ENCODE measurements around the gene ADAM12. TPM values are rescaled to one million over a fixed set of nuclear protein-coding genes. Genes with fewer than 3 reads are reported as not detected.

Gene ADAM12
- total and polyA plus RNA-seq, 11 donors, result 0.04 to 11.2 (median 0.82) TPM; not detected in 1

- intact Hi-C loops (cut with DNase I), result no loop called here
- TF ChIP-seq CTCF (IDR thresholded peaks at IDR 0.05), result no peak
- TF ChIP-seq POLR2A (IDR thresholded peaks at IDR 0.05), result no peak
- Histone ChIP-seq H3K9me3 (no peaks in the 10 kb centered on the region), H3K27ac (no peak overlapping the region), H3K4me3 (no peak overlapping the region), H3K4me1 (no peaks in the 10 kb centered on the region), H3K36me3 (no peaks in the 10 kb centered on the region), H3K27me3 (no peaks in the 10 kb centered on the region)
- WGBS, 4 donors, result 61 to 72% (median 69%) methylated on average over 8 of the region's 8 CpGs
- no peak for ATAC-seq
- no peak for DNase-seq
These were observed 186.7 kb downstream of the ADAM12 start for GRCh38 chr10:126201603-126202002.

GRCh38 chr10:126199221-126199998, 188.9 kb downstream of the ADAM12 start:
- Histone ChIP-seq H3K4me3 (no peak overlapping the region), H3K27ac (no peak overlapping the region), H3K9me3 (no peaks in the 10 kb centered on the region), H3K27me3 (no peaks in the 10 kb centered on the region), H3K4me1 (no peaks in the 10 kb centered on the region), H3K36me3 (no peaks in the 10 kb centered on the region)
- no peak for DNase-seq
- 84 to 90% (median 86%) methylated on average over 13 of the region's 13 CpGs for WGBS, 4 donors
- intact Hi-C loops (cut with DNase I), result no loop called here
- TF ChIP-seq POLR2A (IDR thresholded peaks at IDR 0.05), result no peak
- no peak for TF ChIP-seq CTCF (IDR thresholded peaks at IDR 0.05)
- no peak for ATAC-seq

- TF ChIP-seq CTCF (IDR thresholded peaks at IDR 0.05), result no peak
- no peak for TF ChIP-seq POLR2A (IDR thresholded peaks at IDR 0.05)
- H3K36me3 ChIP-seq, result no peaks in the 10 kb centered on the region
- DNase-seq, result no peak
- no peaks in the 10 kb centered on the region for H3K4me1 ChIP-seq
- no peaks in the 10 kb centered on the region for H3K27me3 ChIP-seq
- H3K4me3 ChIP-seq, result no peak overlapping the region
- ATAC-seq, result no peak
- H3K27ac ChIP-seq, result no peak overlapping the region
- no peaks in the 10 kb centered on the region for H3K9me3 ChIP-seq
- intact Hi-C loops (cut with DNase I), result no loop called here
These were observed 189.6 kb downstream of the ADAM12 start for GRCh38 chr10:126198681-126199080.

- DNase-seq (no peak), ATAC-seq (no peak)
- H3K4me1 ChIP-seq, result no peaks in the 10 kb centered on the region
- WGBS, 4 donors, result 81 to 85% (median 85%) methylated on average over 9 of the region's 9 CpGs
- no peak overlapping the region for H3K27ac ChIP-seq
- TF ChIP-seq CTCF (IDR thresholded peaks at IDR 0.05) (no peak), POLR2A (IDR thresholded peaks at IDR 0.05) (no peak)
- H3K4me3 ChIP-seq, result no peak overlapping the region
- no peaks in the 10 kb centered on the region for H3K9me3 ChIP-seq
- intact Hi-C loops (cut with DNase I), result no loop called here
- no peaks in the 10 kb centered on the region for H3K36me3 ChIP-seq
- no peaks in the 10 kb centered on the region for H3K27me3 ChIP-seq
These were observed 191.2 kb downstream of the ADAM12 start for GRCh38 chr10:126197036-126197543.
